Thyroid gland (tissue), 4 donors: ENCODE data around the gene RNFT2. TPM values are rescaled to one million over a fixed set of nuclear protein-coding genes. Genes with fewer than 3 reads are reported as not detected.

Experiments used
- DNase-seq, 2 donors: peaks; one replicate each; pipeline ENCODE4 v3.0.0-alpha.2; 2019
- H3K27ac ChIP-seq, 3 donors: fragments of 200-600 bp; sonication (generic); 1 replicate in 2 of 3; 2 replicates in 1 of 3; pipeline ENCODE4 v1.5.1; 2016 to 2019; ENCODE audit warnings: mild to moderate bottlenecking in 1 of 3, moderate library complexity in 1 of 3
- H3K27me3 ChIP-seq: fragments of 200-600 bp; sonication (generic); one replicate; pipeline ENCODE4 v1.5.1; 2019
- H3K36me3 ChIP-seq, 2 donors: fragments of 200-600 bp; sonication (generic); one replicate each; pipeline ENCODE4 v1.5.1; 2016 to 2019
- H3K4me1 ChIP-seq, 2 donors: fragments of 200-600 bp; sonication (generic); one replicate each; pipeline ENCODE4 v1.5.1; 2017 to 2019
- H3K4me3 ChIP-seq, 3 donors: fragments of 200-600 bp; sonication (generic); replicated peaks in 1 of 3; 1 replicate in 2 of 3; 2 replicates in 1 of 3; pipeline ENCODE4 v1.5.1; 2016; ENCODE audit warnings: mild to moderate bottlenecking in 1 of 3
- H3K9me3 ChIP-seq: fragments of 200-600 bp; sonication (generic); one replicate; pipeline ENCODE4 v1.5.1; 2017
- POLR2A ChIP-seq, 2 donors: fragments of 450-650 bp; IDR thresholded peaks; one replicate each; pipeline ENCODE4 v1.6.1; 2017; ENCODE audit warnings: antibody characterized with exemption in 2 of 2, mild to moderate bottlenecking in 2 of 2, moderate library complexity in 1 of 2
- WGBS, 2 donors: methylation state at CpG; one replicate each; pipeline ENCODE4 v1.1.5; 2017; 5-methylcytosine and 5-hydroxymethylcytosine counted together
- intact Hi-C: fragments of 100-400 bp; cut with DNase I; formaldehyde crosslinking; loops from one replicate; pipeline ENCODE4 v1.15.1; 2023
- total RNA-seq, 4 donors: library from RNA; depleted of rRNA; stranded (reverse); fragments of >200 nt; gene quantifications; one replicate each; pipeline ENCODE4 v1.2.3, GENCODE V29; 2016
- TF ChIP-seq, protein P1 (sequence below), 6 experiments: fragments of 200-600 bp in 3 of 6; fragments of 450-650 bp in 3 of 6; sonication (generic) in 3 of 6; IDR thresholded peaks; one replicate each; pipeline ENCODE4 v1.5.1; 2016 to 2019; ENCODE audit warnings: antibody characterized with exemption in 6 of 6, mild to moderate bottlenecking in 2 of 6, inconsistent platforms in 1 of 6, moderate library complexity in 1 of 6

RNFT2 gene
- total RNA-seq, 4 donors from 2014 or later: 2.3 to 5.0 (median 4.5) TPM

DNA sequence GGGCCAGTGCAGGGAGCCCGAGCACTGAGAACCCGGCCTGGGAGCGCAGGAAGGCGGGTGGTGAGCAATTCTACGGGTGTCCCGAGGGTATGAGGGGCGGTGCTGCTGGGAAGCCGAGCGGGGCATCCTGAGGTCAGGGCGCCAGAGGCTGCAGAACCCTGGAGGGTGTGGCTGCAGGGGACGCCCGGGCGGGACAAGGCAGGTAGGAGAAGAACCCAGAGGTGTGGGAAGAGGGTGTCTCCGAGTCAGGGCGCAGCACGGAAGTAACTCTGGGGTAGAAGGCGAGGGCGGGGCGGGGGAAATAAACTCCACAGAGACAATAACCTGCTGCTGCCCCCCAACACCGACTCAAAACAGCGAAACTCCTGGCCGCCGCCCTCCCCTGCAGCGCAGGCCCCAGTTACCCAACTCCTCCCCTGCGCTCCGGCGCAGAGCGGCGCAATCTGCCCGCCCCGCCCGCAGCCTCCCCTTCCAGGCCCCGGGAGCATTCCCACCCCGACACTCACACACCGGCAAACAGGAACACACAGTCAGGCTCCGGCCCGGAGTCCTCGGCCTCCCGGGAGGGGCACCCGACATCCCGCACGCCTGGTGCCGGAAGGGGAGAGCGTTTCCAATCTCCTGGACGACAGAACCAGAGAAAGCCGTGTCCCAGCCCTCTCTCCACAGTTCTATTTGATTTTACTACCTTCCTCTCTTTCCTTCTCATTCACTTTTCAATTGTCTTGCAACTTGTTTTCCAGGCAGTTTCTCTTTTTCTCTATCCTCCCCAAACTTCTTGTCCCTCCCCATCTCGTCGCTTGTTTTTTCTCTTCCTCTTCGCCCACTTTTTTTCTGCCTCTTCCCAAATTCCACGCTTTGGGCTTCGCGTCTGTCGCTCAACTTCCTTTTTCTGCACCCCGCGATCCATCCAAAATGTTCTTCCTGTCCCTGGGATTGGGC lies 140.7 kb downstream of the RNFT2 start:
- H3K27ac ChIP-seq: no peak overlapping the region
- intact Hi-C loops: no loop called here
- peak overlapping the region in 1 of 3 donors; percentile 19 for H3K4me3 ChIP-seq
- TF ChIP-seq POLR2A (IDR thresholded peaks at IDR 0.05): no peak
- TF ChIP-seq, protein P1, sequence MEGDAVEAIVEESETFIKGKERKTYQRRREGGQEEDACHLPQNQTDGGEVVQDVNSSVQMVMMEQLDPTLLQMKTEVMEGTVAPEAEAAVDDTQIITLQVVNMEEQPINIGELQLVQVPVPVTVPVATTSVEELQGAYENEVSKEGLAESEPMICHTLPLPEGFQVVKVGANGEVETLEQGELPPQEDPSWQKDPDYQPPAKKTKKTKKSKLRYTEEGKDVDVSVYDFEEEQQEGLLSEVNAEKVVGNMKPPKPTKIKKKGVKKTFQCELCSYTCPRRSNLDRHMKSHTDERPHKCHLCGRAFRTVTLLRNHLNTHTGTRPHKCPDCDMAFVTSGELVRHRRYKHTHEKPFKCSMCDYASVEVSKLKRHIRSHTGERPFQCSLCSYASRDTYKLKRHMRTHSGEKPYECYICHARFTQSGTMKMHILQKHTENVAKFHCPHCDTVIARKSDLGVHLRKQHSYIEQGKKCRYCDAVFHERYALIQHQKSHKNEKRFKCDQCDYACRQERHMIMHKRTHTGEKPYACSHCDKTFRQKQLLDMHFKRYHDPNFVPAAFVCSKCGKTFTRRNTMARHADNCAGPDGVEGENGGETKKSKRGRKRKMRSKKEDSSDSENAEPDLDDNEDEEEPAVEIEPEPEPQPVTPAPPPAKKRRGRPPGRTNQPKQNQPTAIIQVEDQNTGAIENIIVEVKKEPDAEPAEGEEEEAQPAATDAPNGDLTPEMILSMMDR (IDR thresholded peaks at IDR 0.05): no peak
- H3K9me3 ChIP-seq: no peaks in the 10 kb centered on the region
- H3K4me1 ChIP-seq: peaks cover 18 to 37% of the 10 kb centered on the region in 2 donors
- no peaks in the 10 kb centered on the region for H3K36me3 ChIP-seq
- H3K27me3 ChIP-seq: peaks cover 9% of the 10 kb centered on the region
- 4 to 5% methylated on average over 44 to 55 of the region's 55 CpGs for WGBS, 2 donors
- no peak for DNase-seq

GRCh38 chr12:116879509-116880212 lies 141.5 kb downstream of the RNFT2 start:
- intact Hi-C loops: no loop called here
- TF ChIP-seq, protein P1 (IDR thresholded peaks at IDR 0.05): no peak
- no peak for TF ChIP-seq POLR2A (IDR thresholded peaks at IDR 0.05)
- H3K4me3 ChIP-seq: peak overlapping the region in 1 of 3 donors; percentile 19
- no peaks in the 10 kb centered on the region for H3K36me3 ChIP-seq
- DNase-seq: no peak
- H3K27ac ChIP-seq: no peak overlapping the region
- H3K9me3 ChIP-seq: no peaks in the 10 kb centered on the region
- WGBS, 2 donors: 3% methylated on average over 21 to 40 of the region's 52 CpGs
- H3K4me1 ChIP-seq: peaks cover 18 to 37% of the 10 kb centered on the region in 2 donors
- H3K27me3 ChIP-seq: peaks cover 9% of the 10 kb centered on the region

GRCh38 chr12:116880213-116880816 lies 142.2 kb downstream of the RNFT2 start:
- peaks cover 9% of the 10 kb centered on the region for H3K27me3 ChIP-seq
- H3K36me3 ChIP-seq: no peaks in the 10 kb centered on the region
- WGBS, 2 donors: 3 to 6% methylated on average over 20 to 21 of the region's 21 CpGs
- TF ChIP-seq, protein P1 (IDR thresholded peaks at IDR 0.05): no peak
- TF ChIP-seq POLR2A (IDR thresholded peaks at IDR 0.05): no peak
- H3K4me1 ChIP-seq: peaks cover 18 to 37% of the 10 kb centered on the region in 2 donors
- H3K27ac ChIP-seq: no peak overlapping the region
- intact Hi-C loops: no loop called here
- no peaks in the 10 kb centered on the region for H3K9me3 ChIP-seq
- H3K4me3 ChIP-seq: peak overlapping the region in 1 of 3 donors; percentile 19
- no peak for DNase-seq

DNA sequence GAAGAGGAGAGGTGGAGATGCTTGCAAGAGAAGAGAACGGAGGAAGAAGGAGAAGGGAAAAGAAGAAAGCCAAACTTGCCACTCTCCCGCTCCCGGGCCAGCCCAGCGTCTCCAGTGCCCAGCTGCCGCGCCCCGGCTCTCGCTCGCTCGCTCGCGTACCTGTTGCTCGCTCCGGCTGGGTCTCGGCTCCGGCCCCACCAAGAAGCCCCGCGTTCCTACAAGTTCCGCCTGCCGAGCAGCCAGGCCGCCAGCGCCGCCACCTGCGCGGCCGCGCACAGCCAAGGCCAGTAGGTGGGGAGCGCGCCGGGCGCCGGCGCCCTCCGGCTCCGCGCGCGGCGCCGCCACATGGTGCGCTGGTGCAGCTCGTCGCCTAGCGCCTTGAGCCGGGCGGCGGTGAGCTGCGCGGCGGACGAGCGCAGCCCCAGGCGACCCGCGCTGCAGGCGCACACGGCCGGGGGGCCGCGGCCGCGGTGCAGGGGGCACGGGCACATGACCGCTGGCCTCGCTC lies 142.8 kb downstream of the RNFT2 start:
- DNase-seq: peak; percentile 51
- intact Hi-C loops: no loop called here
- Histone ChIP-seq H3K27ac (no peak overlapping the region), H3K4me1 (peaks cover 18 to 37% of the 10 kb centered on the region in 2 donors), H3K9me3 (no peaks in the 10 kb centered on the region), H3K4me3 (peak overlapping the region in 1 of 3 donors; percentile 21), H3K36me3 (no peaks in the 10 kb centered on the region), H3K27me3 (peaks cover 9% of the 10 kb centered on the region)
- WGBS, 2 donors: 0 to 1% methylated on average over 11 to 15 of the region's 65 CpGs
- no peak for TF ChIP-seq POLR2A (IDR thresholded peaks at IDR 0.05)
- TF ChIP-seq, protein P1 (IDR thresholded peaks at IDR 0.05): peak in 2 of 6 experiments; percentile 32 to 35
